Peyer's patch (tissue), 4 donors: Measurements from ENCODE around the gene FTSJ3.

Source experiments
- CTCF ChIP-seq, 6 experiments: fragments of 450-650 bp in 4 of 6; fragments of 200-600 bp in 2 of 6; sonication (generic) in 1 of 6; IDR thresholded peaks; one replicate each; pipeline ENCODE4 v1.5.1; 2017 to 2019; ENCODE audit warnings: antibody characterized with exemption in 6 of 6, mild to moderate bottlenecking in 3 of 6, moderate library complexity in 1 of 6
- POLR2A ChIP-seq, 2 donors: fragments of 450-650 bp; IDR thresholded peaks; one replicate each; pipeline ENCODE4 v1.5.1; 2017; ENCODE audit warnings: antibody characterized with exemption in 2 of 2, mild to moderate bottlenecking in 2 of 2, moderate library complexity in 2 of 2

- TF ChIP-seq POLR2A (IDR thresholded peaks at IDR 0.05) (no peak), CTCF (IDR thresholded peaks at IDR 0.05) (no peak)
These were observed 17.5 kb downstream of the FTSJ3 start for GRCh38 chr17:63809970-63810369.
